GM18907 (cell line): ENCODE results near the gene PCDH18.

ENCODE experiments used
- ATAC-seq: cut with Tn5 transposase; IDR thresholded peaks from one replicate; pipeline ENCODE4 v1.9.1; 2021; ENCODE audit warnings: mild to moderate bottlenecking, moderate library complexity; ENCODE audit not compliant: unreplicated experiment

Gene PCDH18

DNA sequence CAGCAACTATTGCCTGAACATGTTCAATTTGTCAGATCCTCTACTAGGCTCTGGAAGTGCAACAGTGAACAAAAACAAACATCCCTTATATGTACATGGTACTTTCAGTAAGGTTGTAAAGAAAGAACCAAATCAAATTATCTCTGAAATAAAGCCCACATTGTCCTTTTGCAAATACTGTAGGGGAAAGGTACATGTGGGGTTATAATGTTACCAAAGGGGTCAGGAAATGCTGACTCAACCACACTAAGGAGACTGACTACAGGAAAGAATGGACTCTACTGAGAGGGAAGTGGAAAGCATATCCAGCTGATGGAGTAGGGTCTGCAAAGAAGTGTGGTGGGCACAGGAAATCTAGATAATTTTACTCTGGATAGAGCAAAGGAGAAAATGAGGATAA, 61.5 kb downstream of the PCDH18 start:
- no peak for ATAC-seq
